GM12891 (cell line): Measurements from ENCODE around the gene CHCT1.

Source experiments
- POLR2AphosphoS5 ChIP-seq: IDR thresholded peaks from 2 replicates; pipeline ENCODE4 v1.6.1; 2011; ENCODE audit warnings: low read depth, low read length, control low read depth
- TAF1 ChIP-seq: IDR thresholded peaks from 2 replicates; pipeline ENCODE4 v1.6.1; 2011; ENCODE audit warnings: low read depth, low read length, control low read depth

GRCh38 chr17:60381958-60382357 is 40.3 kb upstream of the CHCT1 start:
- TF ChIP-seq TAF1 (no peak), POLR2AphosphoS5 (no peak)
